Measurements from ENCODE around the gene ZNF445. TPM values are rescaled to one million over a fixed set of nuclear protein-coding genes. Genes with fewer than 3 reads are reported as not detected.

The ZNF445 gene
- total and polyA plus RNA-seq, 9 of the 15 experiments (the other 6 are each of a cell fraction or from before 2014, with no cell fraction given) = 1.2 to 26.9 (median 10.6) TPM

DNA sequence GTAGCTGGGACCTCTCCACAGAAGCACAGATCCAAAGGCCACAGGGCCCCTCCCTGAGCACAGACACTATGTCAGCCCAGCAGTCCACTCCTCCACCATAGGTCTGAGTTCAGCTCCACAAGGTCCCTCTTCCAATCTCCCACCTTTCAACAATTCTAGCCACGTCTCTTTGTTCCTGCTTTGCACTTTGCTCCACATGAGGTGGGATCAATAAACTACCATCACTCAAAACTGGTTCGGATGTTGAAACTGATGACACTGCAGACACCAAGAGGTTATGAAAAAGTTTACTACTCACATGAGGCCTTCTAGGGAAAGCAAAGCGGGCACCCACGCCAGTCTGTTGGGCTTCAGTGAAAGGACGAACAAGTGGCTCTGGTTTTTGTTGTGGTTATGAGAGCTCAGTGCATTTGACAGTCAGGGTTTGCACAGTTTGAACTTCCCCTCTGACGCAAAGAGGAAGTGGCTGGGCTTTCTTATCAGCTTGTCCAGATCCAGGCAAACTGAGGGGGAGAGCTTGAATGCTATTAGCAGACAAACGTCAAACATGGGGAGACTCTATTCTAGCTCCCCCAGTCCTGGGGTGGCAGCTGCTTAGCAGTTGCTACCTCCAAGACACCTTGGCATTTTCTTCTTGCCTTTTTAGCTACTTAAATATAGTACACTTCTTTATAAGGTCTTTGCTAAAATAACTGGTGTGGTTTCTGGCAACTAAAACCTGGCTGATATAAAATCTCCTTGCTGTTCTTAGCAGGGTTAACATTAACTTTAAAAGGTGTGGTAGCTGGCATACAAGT is 37.8 kb downstream of the ZNF445 start (continued):
- TF ChIP-seq ZNF23 (CRISPR knock-in tag; IDR thresholded peaks at IDR 0.05) = no peak
- peak; percentile 51; the same call in 1 of the 2 replicates for TF ChIP-seq CUX1 (CRISPR knock-in tag; IDR thresholded peaks at IDR 0.05)
- TF ChIP-seq BMI1 (IDR thresholded peaks at IDR 0.05; ENCODE audit: low read length) = no peak
- TF ChIP-seq PCBP2 (IDR thresholded peaks at IDR 0.05; ENCODE audit: low read depth, low read length, poor library complexity, severe bottlenecking) = no peak
- TF ChIP-seq BCOR (IDR thresholded peaks at IDR 0.05) = peak; percentile 65; the same call in 1 of the 2 replicates
- no peak for TF ChIP-seq NFE2L1 (tag; IDR thresholded peaks at IDR 0.05; ENCODE audit: borderline replicate concordance, low read depth)
- TF ChIP-seq STAT5B (CRISPR knock-in tag; IDR thresholded peaks at IDR 0.05) = no peak
- no peak for TF ChIP-seq U2AF1 (optimal IDR thresholded peaks at IDR 0.05; ENCODE audit: low read depth, low read length)
- TF ChIP-seq MXI1 (IDR thresholded peaks at IDR 0.05; ENCODE audit: low read depth, low read length) = peak; percentile 74
- TF ChIP-seq, protein P1, sequence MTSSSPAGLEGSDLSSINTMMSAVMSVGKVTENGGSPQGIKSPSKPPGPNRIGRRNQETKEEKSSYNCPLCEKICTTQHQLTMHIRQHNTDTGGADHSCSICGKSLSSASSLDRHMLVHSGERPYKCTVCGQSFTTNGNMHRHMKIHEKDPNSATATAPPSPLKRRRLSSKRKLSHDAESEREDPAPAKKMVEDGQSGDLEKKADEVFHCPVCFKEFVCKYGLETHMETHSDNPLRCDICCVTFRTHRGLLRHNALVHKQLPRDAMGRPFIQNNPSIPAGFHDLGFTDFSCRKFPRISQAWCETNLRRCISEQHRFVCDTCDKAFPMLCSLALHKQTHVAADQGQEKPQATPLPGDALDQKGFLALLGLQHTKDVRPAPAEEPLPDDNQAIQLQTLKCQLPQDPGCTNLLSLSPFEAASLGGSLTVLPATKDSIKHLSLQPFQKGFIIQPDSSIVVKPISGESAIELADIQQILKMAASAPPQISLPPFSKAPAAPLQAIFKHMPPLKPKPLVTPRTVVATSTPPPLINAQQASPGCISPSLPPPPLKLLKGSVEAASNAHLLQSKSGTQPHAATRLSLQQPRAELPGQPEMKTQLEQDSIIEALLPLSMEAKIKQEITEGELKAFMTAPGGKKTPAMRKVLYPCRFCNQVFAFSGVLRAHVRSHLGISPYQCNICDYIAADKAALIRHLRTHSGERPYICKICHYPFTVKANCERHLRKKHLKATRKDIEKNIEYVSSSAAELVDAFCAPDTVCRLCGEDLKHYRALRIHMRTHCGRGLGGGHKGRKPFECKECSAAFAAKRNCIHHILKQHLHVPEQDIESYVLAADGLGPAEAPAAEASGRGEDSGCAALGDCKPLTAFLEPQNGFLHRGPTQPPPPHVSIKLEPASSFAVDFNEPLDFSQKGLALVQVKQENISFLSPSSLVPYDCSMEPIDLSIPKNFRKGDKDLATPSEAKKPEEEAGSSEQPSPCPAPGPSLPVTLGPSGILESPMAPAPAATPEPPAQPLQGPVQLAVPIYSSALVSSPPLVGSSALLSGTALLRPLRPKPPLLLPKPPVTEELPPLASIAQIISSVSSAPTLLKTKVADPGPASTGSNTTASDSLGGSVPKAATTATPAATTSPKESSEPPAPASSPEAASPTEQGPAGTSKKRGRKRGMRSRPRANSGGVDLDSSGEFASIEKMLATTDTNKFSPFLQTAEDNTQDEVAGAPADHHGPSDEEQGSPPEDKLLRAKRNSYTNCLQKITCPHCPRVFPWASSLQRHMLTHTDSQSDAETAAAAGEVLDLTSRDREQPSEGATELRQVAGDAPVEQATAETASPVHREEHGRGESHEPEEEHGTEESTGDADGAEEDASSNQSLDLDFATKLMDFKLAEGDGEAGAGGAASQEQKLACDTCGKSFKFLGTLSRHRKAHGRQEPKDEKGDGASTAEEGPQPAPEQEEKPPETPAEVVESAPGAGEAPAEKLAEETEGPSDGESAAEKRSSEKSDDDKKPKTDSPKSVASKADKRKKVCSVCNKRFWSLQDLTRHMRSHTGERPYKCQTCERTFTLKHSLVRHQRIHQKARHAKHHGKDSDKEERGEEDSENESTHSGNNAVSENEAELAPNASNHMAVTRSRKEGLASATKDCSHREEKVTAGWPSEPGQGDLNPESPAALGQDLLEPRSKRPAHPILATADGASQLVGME (CRISPR knock-in tag; IDR thresholded peaks at IDR 0.05) = peak; percentile 18; the same call in 1 of the 2 replicates
- TF ChIP-seq, protein P2, sequence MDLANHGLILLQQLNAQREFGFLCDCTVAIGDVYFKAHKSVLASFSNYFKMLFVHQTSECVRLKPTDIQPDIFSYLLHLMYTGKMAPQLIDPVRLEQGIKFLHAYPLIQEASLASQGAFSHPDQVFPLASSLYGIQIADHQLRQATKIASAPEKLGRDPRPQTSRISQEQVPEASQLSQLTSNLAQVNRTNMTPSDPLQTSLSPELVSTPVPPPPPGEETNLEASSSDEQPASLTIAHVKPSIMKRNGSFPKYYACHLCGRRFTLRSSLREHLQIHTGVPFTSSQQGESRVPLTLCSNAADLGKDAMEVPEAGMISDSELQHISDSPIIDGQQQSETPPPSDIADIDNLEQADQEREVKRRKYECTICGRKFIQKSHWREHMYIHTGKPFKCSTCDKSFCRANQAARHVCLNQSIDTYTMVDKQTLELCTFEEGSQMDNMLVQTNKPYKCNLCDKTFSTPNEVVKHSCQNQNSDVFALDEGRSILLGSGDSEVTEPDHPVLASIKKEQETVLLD (IDR thresholded peaks at IDR 0.05) = peak; percentile 81; the same call in 1 of the 2 replicates
- TF ChIP-seq GTF2B (IDR thresholded peaks at IDR 0.05; ENCODE audit: extremely low read depth, insufficient read length) = peak; percentile 87
- no peak for TF ChIP-seq ZNF253 (CRISPR knock-in tag; conservative IDR thresholded peaks at IDR 0.05)
- no peak for TF ChIP-seq NCOA4 (IDR thresholded peaks at IDR 0.05; ENCODE audit: partially characterized antibody)

Measured in K562 (cell line).